Hematopoietic multipotent progenitor cell treated with erythropoietin and hydrocortisone succinate and interleukin-3 and kit ligand, for 4 days (in vitro differentiated cells): ENCODE measurements around the gene B4GALT3.

ENCODE experiments used
- DNase-seq: peaks from one replicate; pipeline ENCODE4 v3.0.0-alpha.2; 2015

B4GALT3 gene

GRCh38 chr1:161185732-161186311 lies 8.5 kb upstream of the B4GALT3 start:
- peak; percentile 61 for DNase-seq

- DNase-seq = peak; percentile 96
These were observed 8.0 kb upstream of the B4GALT3 start for GRCh38 chr1:161185282-161185682.

GRCh38 chr1:161182214-161182613 lies 4.9 kb upstream of the B4GALT3 start:
- peak; percentile 52 for DNase-seq

- peak; percentile 52 for DNase-seq
These were observed 3.3 kb upstream of the B4GALT3 start for GRCh38 chr1:161180639-161181038.

- no peak for DNase-seq
These were observed 2.4 kb upstream of the B4GALT3 start for GRCh38 chr1:161179698-161180097.

GRCh38 chr1:161177936-161178244 lies 583 bp upstream of the B4GALT3 start:
- DNase-seq = no peak

GRCh38 chr1:161176468-161177111 lies 717 bp downstream of the B4GALT3 start:
- no peak for DNase-seq

GRCh38 chr1:161175771-161176453 lies 1.4 kb downstream of the B4GALT3 start:
- DNase-seq = no peak

GRCh38 chr1:161174911-161175310 lies 2.4 kb downstream of the B4GALT3 start:
- no peak for DNase-seq

GRCh38 chr1:161173711-161174110 lies 3.6 kb downstream of the B4GALT3 start:
- no peak for DNase-seq

GRCh38 chr1:161172776-161173376 lies 4.4 kb downstream of the B4GALT3 start:
- DNase-seq = no peak

- no peak for DNase-seq
These were observed 5.0 kb downstream of the B4GALT3 start for GRCh38 chr1:161172349-161172748.

- DNase-seq = no peak
These were observed 5.6 kb downstream of the B4GALT3 start for GRCh38 chr1:161171696-161172095.

- no peak for DNase-seq
These were observed 6.1 kb downstream of the B4GALT3 start for GRCh38 chr1:161171191-161171590.

GRCh38 chr1:161168906-161169305 lies 8.4 kb downstream of the B4GALT3 start:
- DNase-seq = no peak

GRCh38 chr1:161166669-161167548 lies 10.4 kb downstream of the B4GALT3 start:
- peak; percentile 71 for DNase-seq

GRCh38 chr1:161165742-161166668 lies 11.3 kb downstream of the B4GALT3 start, which contains the start of gene PPOX:
PPOX (plus strand) TSS chr1:161166426; CDS start chr1:161166848, 422 bp downstream.
- DNase-seq = peak; percentile 100

- DNase-seq = no peak
These were observed 12.3 kb downstream of the B4GALT3 start for GRCh38 chr1:161164901-161165610.

GRCh38 chr1:161163793-161164192 lies 13.5 kb downstream of the B4GALT3 start:
- no peak for DNase-seq

GRCh38 chr1:161162806-161163205 lies 14.5 kb downstream of the B4GALT3 start:
- DNase-seq = no peak

GRCh38 chr1:161162052-161162451 lies 15.3 kb downstream of the B4GALT3 start:
- no peak for DNase-seq
